Right lobe of liver (tissue), 6 donors: ENCODE data around the gene TIMP4. TPM values are rescaled to one million over a fixed set of nuclear protein-coding genes. Genes with fewer than 3 reads are reported as not detected.

Experiments
- ATAC-seq, 4 donors: fragments of 200-7000 bp; cut with Tn5 transposase; one replicate each; pipeline ENCODE4 v1.9.1; 2020; ENCODE audit warnings: mild to moderate bottlenecking in 4 of 4, moderate library complexity in 4 of 4
- DNase-seq, 3 donors: peaks; one replicate each; pipeline ENCODE4 v3.0.0-alpha.2; 2020
- H3K27ac ChIP-seq, 3 donors: fragments of 200-600 bp; one replicate each; pipeline ENCODE4 v1.8.0; 2022
- H3K27me3 ChIP-seq, 2 donors: fragments of 200-600 bp; one replicate each; pipeline ENCODE4 v1.8.0; 2022
- H3K36me3 ChIP-seq, 4 donors: fragments of 200-600 bp; sonication (generic) in 1 of 4; one replicate each; pipeline versions ENCODE4 v1.5.1 to v1.8.0; 2017 to 2022; ENCODE audit warnings: control low read depth in 1 of 4
- H3K4me1 ChIP-seq, 4 donors: fragments of 200-600 bp; sonication (generic) in 1 of 4; one replicate each; pipeline versions ENCODE4 v1.5.1 to v1.8.0; 2017 to 2022; ENCODE audit warnings: control low read depth in 1 of 4
- H3K4me3 ChIP-seq, 3 donors: fragments of 200-600 bp; one replicate each; pipeline ENCODE4 v1.8.0; 2022
- H3K9me3 ChIP-seq, 4 donors: fragments of 200-600 bp; sonication (generic) in 1 of 4; one replicate each; pipeline versions ENCODE4 v1.5.1 to v1.8.0; 2017 to 2022; ENCODE audit warnings: control low read depth in 1 of 4
- POLR2A ChIP-seq: fragments of 450-650 bp; IDR thresholded peaks from one replicate; pipeline ENCODE4 v1.6.1; 2017; ENCODE audit warnings: antibody characterized with exemption, mild to moderate bottlenecking
- WGBS: methylation state at CpG from one replicate; pipeline ENCODE4 v1.1.6; 2018; ENCODE audit warnings: low coverage, low lambda C conversion rate; ENCODE audit not compliant: insufficient coverage; ENCODE audit errors: missing lambda C conversion rate; 5-methylcytosine and 5-hydroxymethylcytosine counted together
- intact Hi-C, 2 donors: fragments of 100-400 bp; cut with DNase I; formaldehyde crosslinking; loops; one replicate each; pipeline versions ENCODE4 v1.11.2 to v1.14.1; 2022
- total RNA-seq, 6 experiments: library from RNA; depleted of rRNA in 2 of 6; stranded (reverse); fragments of >200 nt in 2 of 6; fragmentation: NEBNext Ultra II Directional in 3 of 6; extraction: Animal tissue kit (Norgen Biotek cat#: 25700) in 3 of 6; gene quantifications; one replicate each; pipeline versions ENCODE4 v1.1.0 to v1.2.4, GENCODE V29; 2016 to 2023
- TF ChIP-seq, protein P1 (sequence below), 4 donors: fragments of 200-600 bp in 3 of 4; fragments of 450-650 bp in 1 of 4; IDR thresholded peaks; one replicate each; pipeline versions ENCODE4 v1.5.1 to v1.8.0; 2016 to 2022; ENCODE audit warnings: antibody characterized with exemption in 4 of 4, mild to moderate bottlenecking in 2 of 4
- donor health status: DM: no; HTN: yes; CAD: no.
- donor health status: DM: no; HTN: no; CAD: no.
- donor health status: DM: no; HTN: no; CAD: no.
- donor health status: DM: no; HTN: yes; CAD: no.
- donor health status: DM: no; HTN: yes; CAD: no.

Gene TIMP4
- total RNA-seq, 6 experiments from 2014 or later, result 0.35 to 2.2 (median 0.66) TPM; not detected in 1

DNA sequence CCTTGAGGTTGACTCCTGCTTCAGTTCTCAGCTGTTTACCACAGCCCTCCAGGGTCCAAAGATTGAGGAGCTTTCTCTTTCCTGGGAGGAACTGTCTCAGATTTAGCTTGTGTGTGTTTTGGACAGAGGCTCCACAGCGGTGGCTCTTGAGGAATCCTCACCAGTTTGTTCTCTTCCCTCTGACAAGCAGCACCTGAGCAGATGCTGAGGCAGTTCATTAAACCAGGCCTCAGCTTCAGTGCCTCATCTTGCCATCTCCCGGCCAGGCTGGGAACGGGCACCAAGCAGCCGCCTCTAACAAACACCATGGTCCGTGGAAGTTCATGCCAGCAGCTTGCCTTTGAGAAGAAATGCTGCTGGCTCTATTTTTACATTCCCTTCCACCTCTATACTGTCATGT lies 25.8 kb upstream of the TIMP4 start:
- 100% methylated on average over 4 of the region's 5 CpGs for WGBS
- Histone ChIP-seq H3K4me3 (no peak overlapping the region), H3K4me1 (no peaks in the 10 kb centered on the region), H3K9me3 (no peaks in the 10 kb centered on the region), H3K27me3 (no peaks in the 10 kb centered on the region), H3K36me3 (no peaks in the 10 kb centered on the region), H3K27ac (no peak overlapping the region)
- TF ChIP-seq POLR2A, result no peak
- TF ChIP-seq, protein P1, sequence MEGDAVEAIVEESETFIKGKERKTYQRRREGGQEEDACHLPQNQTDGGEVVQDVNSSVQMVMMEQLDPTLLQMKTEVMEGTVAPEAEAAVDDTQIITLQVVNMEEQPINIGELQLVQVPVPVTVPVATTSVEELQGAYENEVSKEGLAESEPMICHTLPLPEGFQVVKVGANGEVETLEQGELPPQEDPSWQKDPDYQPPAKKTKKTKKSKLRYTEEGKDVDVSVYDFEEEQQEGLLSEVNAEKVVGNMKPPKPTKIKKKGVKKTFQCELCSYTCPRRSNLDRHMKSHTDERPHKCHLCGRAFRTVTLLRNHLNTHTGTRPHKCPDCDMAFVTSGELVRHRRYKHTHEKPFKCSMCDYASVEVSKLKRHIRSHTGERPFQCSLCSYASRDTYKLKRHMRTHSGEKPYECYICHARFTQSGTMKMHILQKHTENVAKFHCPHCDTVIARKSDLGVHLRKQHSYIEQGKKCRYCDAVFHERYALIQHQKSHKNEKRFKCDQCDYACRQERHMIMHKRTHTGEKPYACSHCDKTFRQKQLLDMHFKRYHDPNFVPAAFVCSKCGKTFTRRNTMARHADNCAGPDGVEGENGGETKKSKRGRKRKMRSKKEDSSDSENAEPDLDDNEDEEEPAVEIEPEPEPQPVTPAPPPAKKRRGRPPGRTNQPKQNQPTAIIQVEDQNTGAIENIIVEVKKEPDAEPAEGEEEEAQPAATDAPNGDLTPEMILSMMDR (IDR thresholded peaks at IDR 0.05), result no peak
- ATAC-seq (no peak), DNase-seq (no peak)
- intact Hi-C loops, result no loop called here

DNA sequence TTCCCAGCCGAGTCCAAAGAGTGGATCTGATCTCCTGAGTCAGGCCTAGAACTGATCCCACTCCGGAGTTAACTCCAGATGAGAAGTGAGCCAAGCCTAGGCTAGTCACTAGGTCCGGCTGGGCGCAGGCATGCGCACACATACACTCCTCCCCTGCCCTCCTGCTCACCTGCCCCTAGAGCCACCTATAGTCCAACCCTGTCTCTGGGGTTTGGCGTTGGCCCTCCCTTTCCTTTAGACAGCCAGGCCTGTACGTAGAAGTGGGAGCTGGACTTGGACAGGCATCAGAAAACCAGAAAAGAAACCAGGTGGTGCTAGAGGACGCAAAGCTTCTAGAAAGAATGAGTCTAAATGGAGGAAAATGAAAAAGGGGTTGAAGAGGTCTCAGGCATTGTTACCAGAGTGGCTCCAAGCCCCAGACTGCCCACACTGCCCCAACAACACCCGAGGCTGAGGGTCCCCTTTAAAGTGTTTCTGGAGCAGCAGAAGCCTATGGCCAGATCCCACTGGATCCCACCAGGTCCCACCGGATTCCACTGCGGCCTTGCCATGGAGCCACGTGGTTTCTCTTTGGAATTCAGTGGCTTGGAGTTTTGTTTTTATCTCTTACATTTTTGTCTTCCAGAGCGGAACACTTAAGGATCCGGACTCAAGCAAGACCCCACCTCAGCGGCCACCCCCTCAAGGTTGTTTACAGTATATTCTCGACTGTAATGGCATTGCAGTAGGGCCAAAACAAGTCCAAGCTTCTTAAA lies 24.2 kb upstream of the TIMP4 start:
- DNase-seq (no peak), ATAC-seq (no peak)
- Histone ChIP-seq H3K4me1 (no peaks in the 10 kb centered on the region), H3K27me3 (no peaks in the 10 kb centered on the region), H3K36me3 (no peaks in the 10 kb centered on the region), H3K9me3 (no peaks in the 10 kb centered on the region), H3K4me3 (no peak overlapping the region), H3K27ac (no peak overlapping the region)
- TF ChIP-seq POLR2A, result no peak
- TF ChIP-seq, protein P1 (IDR thresholded peaks at IDR 0.05), result no peak
- WGBS, result 86% methylated on average over 14 of the region's 16 CpGs
- intact Hi-C loops, result no loop called here

DNA sequence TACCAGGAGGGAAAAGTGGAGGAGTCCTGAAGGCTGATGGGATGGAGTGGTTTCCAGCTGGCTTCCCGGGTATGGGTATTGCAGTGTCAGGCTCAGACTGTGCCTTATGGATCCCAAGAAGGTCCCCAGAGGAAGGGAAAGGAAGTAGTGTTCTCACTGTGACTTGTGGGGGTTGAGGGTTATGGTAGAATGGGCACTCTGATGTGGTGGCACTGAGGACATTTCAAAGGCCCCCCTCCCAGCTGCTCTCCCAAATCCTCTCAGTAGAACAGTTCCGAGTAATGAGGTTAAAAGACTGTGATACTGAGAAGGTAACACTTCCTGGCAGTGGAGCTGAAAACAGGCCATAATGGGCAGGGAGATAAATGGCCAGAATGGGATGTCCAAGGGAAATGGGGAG lies 23.1 kb upstream of the TIMP4 start:
- TF ChIP-seq POLR2A, result no peak
- TF ChIP-seq, protein P1 (IDR thresholded peaks at IDR 0.05), result no peak
- no peak overlapping the region for H3K4me3 ChIP-seq
- no peaks in the 10 kb centered on the region for H3K27me3 ChIP-seq
- H3K4me1 ChIP-seq, result no peaks in the 10 kb centered on the region
- H3K27ac ChIP-seq, result no peak overlapping the region
- H3K9me3 ChIP-seq, result no peaks in the 10 kb centered on the region
- ATAC-seq (no peak), DNase-seq (no peak)
- intact Hi-C loops, result no loop called here
- 83% methylated on average over 1 of the region's 2 CpGs for WGBS
- H3K36me3 ChIP-seq, result no peaks in the 10 kb centered on the region

DNA sequence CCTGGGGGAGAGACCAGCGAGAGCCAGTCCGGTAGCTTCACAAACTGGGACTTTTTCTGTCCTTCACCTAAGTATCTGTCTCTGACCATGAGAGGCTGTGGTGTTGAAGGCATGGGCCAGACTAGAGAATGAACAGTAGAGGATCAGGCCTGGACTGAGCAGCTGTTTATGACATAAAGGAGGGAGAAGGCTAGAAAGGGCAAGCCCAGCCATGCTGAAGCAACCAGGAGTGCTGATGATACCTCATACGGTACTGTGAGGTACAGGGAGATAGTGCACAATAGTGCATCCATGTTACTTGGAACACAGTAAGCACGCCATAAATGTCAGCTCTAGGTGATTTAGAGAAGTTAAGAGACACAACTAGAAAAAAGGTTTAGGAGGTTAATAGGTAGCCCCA lies 22.6 kb upstream of the TIMP4 start:
- H3K4me3 ChIP-seq, result no peak overlapping the region
- intact Hi-C loops, result no loop called here
- H3K4me1 ChIP-seq, result no peaks in the 10 kb centered on the region
- H3K9me3 ChIP-seq, result no peaks in the 10 kb centered on the region
- ATAC-seq (no peak), DNase-seq (no peak)
- no peaks in the 10 kb centered on the region for H3K27me3 ChIP-seq
- WGBS, result 95% methylated on average over 4 of the region's 4 CpGs
- H3K36me3 ChIP-seq, result no peaks in the 10 kb centered on the region
- H3K27ac ChIP-seq, result no peak overlapping the region
- no peak for TF ChIP-seq POLR2A
- TF ChIP-seq, protein P1 (IDR thresholded peaks at IDR 0.05), result no peak
